ENCODE measurements around the gene GATAD2B.

- TF ChIP-seq REPIN1 (tag by site-specific recombination; IDR thresholded peaks at IDR 0.05; ENCODE audit: low read depth) (no peak), ZNF394 (tag by site-specific recombination; IDR thresholded peaks at IDR 0.05; ENCODE audit: borderline replicate concordance) (no peak), ZNF664 (tag by site-specific recombination; IDR thresholded peaks at IDR 0.05) (no peak)
- TF ChIP-seq, protein P1, sequence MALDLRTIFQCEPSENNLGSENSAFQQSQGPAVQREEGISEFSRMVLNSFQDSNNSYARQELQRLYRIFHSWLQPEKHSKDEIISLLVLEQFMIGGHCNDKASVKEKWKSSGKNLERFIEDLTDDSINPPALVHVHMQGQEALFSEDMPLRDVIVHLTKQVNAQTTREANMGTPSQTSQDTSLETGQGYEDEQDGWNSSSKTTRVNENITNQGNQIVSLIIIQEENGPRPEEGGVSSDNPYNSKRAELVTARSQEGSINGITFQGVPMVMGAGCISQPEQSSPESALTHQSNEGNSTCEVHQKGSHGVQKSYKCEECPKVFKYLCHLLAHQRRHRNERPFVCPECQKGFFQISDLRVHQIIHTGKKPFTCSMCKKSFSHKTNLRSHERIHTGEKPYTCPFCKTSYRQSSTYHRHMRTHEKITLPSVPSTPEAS (tag by site-specific recombination; IDR thresholded peaks at IDR 0.05): no peak
- TF ChIP-seq, protein P2, sequence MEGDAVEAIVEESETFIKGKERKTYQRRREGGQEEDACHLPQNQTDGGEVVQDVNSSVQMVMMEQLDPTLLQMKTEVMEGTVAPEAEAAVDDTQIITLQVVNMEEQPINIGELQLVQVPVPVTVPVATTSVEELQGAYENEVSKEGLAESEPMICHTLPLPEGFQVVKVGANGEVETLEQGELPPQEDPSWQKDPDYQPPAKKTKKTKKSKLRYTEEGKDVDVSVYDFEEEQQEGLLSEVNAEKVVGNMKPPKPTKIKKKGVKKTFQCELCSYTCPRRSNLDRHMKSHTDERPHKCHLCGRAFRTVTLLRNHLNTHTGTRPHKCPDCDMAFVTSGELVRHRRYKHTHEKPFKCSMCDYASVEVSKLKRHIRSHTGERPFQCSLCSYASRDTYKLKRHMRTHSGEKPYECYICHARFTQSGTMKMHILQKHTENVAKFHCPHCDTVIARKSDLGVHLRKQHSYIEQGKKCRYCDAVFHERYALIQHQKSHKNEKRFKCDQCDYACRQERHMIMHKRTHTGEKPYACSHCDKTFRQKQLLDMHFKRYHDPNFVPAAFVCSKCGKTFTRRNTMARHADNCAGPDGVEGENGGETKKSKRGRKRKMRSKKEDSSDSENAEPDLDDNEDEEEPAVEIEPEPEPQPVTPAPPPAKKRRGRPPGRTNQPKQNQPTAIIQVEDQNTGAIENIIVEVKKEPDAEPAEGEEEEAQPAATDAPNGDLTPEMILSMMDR (tag by site-specific recombination; IDR thresholded peaks at IDR 0.05): no peak
- TF ChIP-seq, protein P3, sequence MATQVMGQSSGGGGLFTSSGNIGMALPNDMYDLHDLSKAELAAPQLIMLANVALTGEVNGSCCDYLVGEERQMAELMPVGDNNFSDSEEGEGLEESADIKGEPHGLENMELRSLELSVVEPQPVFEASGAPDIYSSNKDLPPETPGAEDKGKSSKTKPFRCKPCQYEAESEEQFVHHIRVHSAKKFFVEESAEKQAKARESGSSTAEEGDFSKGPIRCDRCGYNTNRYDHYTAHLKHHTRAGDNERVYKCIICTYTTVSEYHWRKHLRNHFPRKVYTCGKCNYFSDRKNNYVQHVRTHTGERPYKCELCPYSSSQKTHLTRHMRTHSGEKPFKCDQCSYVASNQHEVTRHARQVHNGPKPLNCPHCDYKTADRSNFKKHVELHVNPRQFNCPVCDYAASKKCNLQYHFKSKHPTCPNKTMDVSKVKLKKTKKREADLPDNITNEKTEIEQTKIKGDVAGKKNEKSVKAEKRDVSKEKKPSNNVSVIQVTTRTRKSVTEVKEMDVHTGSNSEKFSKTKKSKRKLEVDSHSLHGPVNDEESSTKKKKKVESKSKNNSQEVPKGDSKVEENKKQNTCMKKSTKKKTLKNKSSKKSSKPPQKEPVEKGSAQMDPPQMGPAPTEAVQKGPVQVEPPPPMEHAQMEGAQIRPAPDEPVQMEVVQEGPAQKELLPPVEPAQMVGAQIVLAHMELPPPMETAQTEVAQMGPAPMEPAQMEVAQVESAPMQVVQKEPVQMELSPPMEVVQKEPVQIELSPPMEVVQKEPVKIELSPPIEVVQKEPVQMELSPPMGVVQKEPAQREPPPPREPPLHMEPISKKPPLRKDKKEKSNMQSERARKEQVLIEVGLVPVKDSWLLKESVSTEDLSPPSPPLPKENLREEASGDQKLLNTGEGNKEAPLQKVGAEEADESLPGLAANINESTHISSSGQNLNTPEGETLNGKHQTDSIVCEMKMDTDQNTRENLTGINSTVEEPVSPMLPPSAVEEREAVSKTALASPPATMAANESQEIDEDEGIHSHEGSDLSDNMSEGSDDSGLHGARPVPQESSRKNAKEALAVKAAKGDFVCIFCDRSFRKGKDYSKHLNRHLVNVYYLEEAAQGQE (tag by site-specific recombination; IDR thresholded peaks at IDR 0.05): no peak
These were observed 117.6 kb downstream of the GATAD2B start for GRCh38 chr1:153805042-153805745.
